HCT116 (cell line): Measurements from ENCODE around the gene APOL5. TPM values are rescaled to one million over a fixed set of nuclear protein-coding genes. Genes with fewer than 3 reads are reported as not detected.

Source experiments
- ATAC-seq: fragments of 200-7000 bp; cut with Tn5 transposase; 2 replicates; pipeline ENCODE4 v1.9.1; 2020; ENCODE audit warnings: mild to moderate bottlenecking, moderate library complexity
- BruUV-seq: library from RNA; stranded (reverse); fragments of 400-500 nt; replicated peaks from 2 replicates; lab custom pipeline; 2021; lab: Mats Ljungman, UMichigan
- CTCF ChIA-PET: fragments of 300-600 bp; sonication (Branson Sonifier 250); formaldehyde crosslinking; loops from one replicate; lab custom pipeline; 2021; ENCODE audit warnings: antibody characterized with exemption; lab: Charles Lee
- POLR2A ChIA-PET: fragments of 300-600, 350-600 bp; sonication (Branson Sonifier 250); formaldehyde crosslinking; loops from one replicate; lab custom pipeline; 2021; ENCODE audit warnings: antibody characterized with exemption; lab: Charles Lee
- RAD21 ChIA-PET, 2 experiments: fragments of 300-600 bp; sonication (Branson Sonifier 250); formaldehyde crosslinking; loops; one replicate each; lab custom pipeline; 2023; ENCODE audit warnings: low total read pairs in 2 of 2; ENCODE audit not compliant: uncharacterized antibody in 2 of 2, unreplicated experiment in 2 of 2, low non-redundant PET in 1 of 2; lab: Charles Lee
- DNase-seq: peaks from one replicate; pipeline ENCODE4 v3.0.0-alpha.2; 2010; ENCODE audit warnings: low read depth, low spot score
- H2AFZ ChIP-seq: fragments of 200-600 bp; shearing (Covaris generic), sonication (generic); 2 replicates; pipeline ENCODE4 v1.6.1; 2017; ENCODE audit warnings: low read depth, mixed run types, mixed read lengths, antibody characterized with exemption, low read length; ENCODE audit not compliant: poor library complexity, severe bottlenecking
- H3K27ac ChIP-seq: 2 replicates; pipeline ENCODE4 v1.5.1; 2012; ENCODE audit warnings: low read depth, low read length
- H3K27me3 ChIP-seq: fragments of 200-600 bp; sonication (generic); 2 replicates; pipeline ENCODE4 v1.6.1; 2016; ENCODE audit warnings: mixed run types, low read length, mixed read lengths; ENCODE audit not compliant: insufficient read depth
- H3K36me3 ChIP-seq, 2 experiments: fragments of 200-500 bp in 1 of 2; fragments of 200-600 bp in 1 of 2; sonication (Bioruptor generic) in 1 of 2; sonication (generic) in 1 of 2; 2 replicates each; pipeline versions ENCODE4 v1.5.1 to v1.6.1; 2014 to 2016; ENCODE audit warnings: low read length in 2 of 2, inconsistent platforms in 1 of 2, mixed read lengths in 1 of 2, mixed run types in 1 of 2; ENCODE audit not compliant: insufficient read depth in 2 of 2, control insufficient read depth in 1 of 2
- H3K4me1 ChIP-seq, 2 experiments: fragments of 200-600 bp in 1 of 2; sonication (generic) in 1 of 2; 2 replicates each; pipeline versions ENCODE4 v1.5.1 to v1.6.1; 2012 to 2017; ENCODE audit warnings: low read length in 2 of 2, inconsistent platforms in 1 of 2, mild to moderate bottlenecking in 1 of 2, mixed read lengths in 1 of 2, mixed run types in 1 of 2, moderate library complexity in 1 of 2; ENCODE audit not compliant: insufficient read depth in 2 of 2, control insufficient read depth in 1 of 2
- H3K4me2 ChIP-seq: fragments of 200-600 bp; sonication (generic); 2 replicates; pipeline ENCODE4 v1.6.1; 2017; ENCODE audit warnings: mixed run types, low read length, mixed read lengths
- H3K4me3 ChIP-seq, 2 experiments: fragments of 200-600 bp in 1 of 2; sonication (generic) in 1 of 2; replicated peaks in 1 of 2; 2 replicates each; pipeline ENCODE4 v1.5.1; 2011 to 2016; ENCODE audit warnings: low read length in 2 of 2, control low read depth in 1 of 2, low read depth in 1 of 2, mild to moderate bottlenecking in 1 of 2, mixed read lengths in 1 of 2, mixed run types in 1 of 2
- H3K79me2 ChIP-seq: fragments of 200-600 bp; sonication (generic); 2 replicates; pipeline ENCODE4 v1.6.1; 2017; ENCODE audit warnings: mild to moderate bottlenecking, mixed run types, low read length, moderate library complexity, mixed read lengths; ENCODE audit not compliant: insufficient read depth
- H3K9ac ChIP-seq: fragments of 200-600 bp; sonication (generic); 2 replicates; pipeline ENCODE4 v1.6.1; 2016; ENCODE audit warnings: low read length, mixed read lengths
- H3K9me2 ChIP-seq: fragments of 200-600 bp; sonication (generic), shearing (Covaris generic); 2 replicates; pipeline ENCODE4 v1.6.1; 2017; ENCODE audit warnings: mixed run types, mild to moderate bottlenecking, moderate library complexity; ENCODE audit not compliant: insufficient read depth
- H3K9me3 ChIP-seq, 2 experiments: fragments of 200-500 bp in 1 of 2; fragments of 200-600 bp in 1 of 2; sonication (Bioruptor generic) in 1 of 2; sonication (generic) in 1 of 2; 2 replicates each; pipeline ENCODE4 v1.6.1; 2014 to 2017; ENCODE audit warnings: low read length in 2 of 2, mixed read lengths in 2 of 2, inconsistent platforms in 1 of 2, low read depth in 1 of 2, mild to moderate bottlenecking in 1 of 2, mixed run types in 1 of 2, moderate library complexity in 1 of 2; ENCODE audit not compliant: control insufficient read depth in 1 of 2, insufficient read depth in 1 of 2
- H4K20me1 ChIP-seq: fragments of 200-600 bp; sonication (generic), shearing (Covaris generic); 2 replicates; pipeline ENCODE4 v1.6.1; 2017; ENCODE audit warnings: mixed run types, mild to moderate bottlenecking, moderate library complexity; ENCODE audit not compliant: insufficient read depth
- ATF3 ChIP-seq: IDR thresholded peaks from 2 replicates; pipeline ENCODE4 v1.6.1; 2012
- CEBPB ChIP-seq: IDR thresholded peaks from 2 replicates; pipeline ENCODE4 v1.6.1; 2012; ENCODE audit warnings: low read depth
- CTCF ChIP-seq, 3 experiments: fragments of 200-600 bp in 1 of 3; sonication (generic) in 1 of 3; IDR thresholded peaks in 2 of 3; conservative IDR thresholded peaks in 1 of 3; 2 replicates each; pipeline ENCODE4 v1.5.1; 2012 to 2017; ENCODE audit warnings: low read depth in 2 of 3, low read length in 2 of 3, antibody characterized with exemption in 1 of 3, borderline replicate concordance in 1 of 3, control low read depth in 1 of 3, mild to moderate bottlenecking in 1 of 3, mixed read lengths in 1 of 3, mixed run types in 1 of 3, moderate library complexity in 1 of 3; ENCODE audit not compliant: insufficient read depth in 1 of 3
- ELF1 ChIP-seq: IDR thresholded peaks from 2 replicates; pipeline ENCODE4 v1.6.1; 2012; ENCODE audit warnings: low read depth, borderline replicate concordance
- EZH2 ChIP-seq: fragments of 200-600 bp; sonication (generic); IDR thresholded peaks from 2 replicates; pipeline ENCODE4 v1.6.1; 2017; ENCODE audit warnings: antibody characterized with exemption, mixed run types
- FOSL1 ChIP-seq: IDR thresholded peaks from 2 replicates; pipeline ENCODE4 v1.6.1; 2012; ENCODE audit warnings: low read depth
- JUND ChIP-seq: IDR thresholded peaks from 2 replicates; pipeline ENCODE4 v1.6.1; 2012
- POLR2A ChIP-seq: IDR thresholded peaks from 2 replicates; pipeline ENCODE4 v1.7.0; 2011; ENCODE audit warnings: borderline replicate concordance; ENCODE audit not compliant: insufficient read depth, insufficient read length; ENCODE audit errors: extremely low read depth
- RAD21 ChIP-seq: IDR thresholded peaks from 2 replicates; pipeline ENCODE4 v1.6.1; 2012; ENCODE audit warnings: low read depth, mild to moderate bottlenecking
- TCF7L2 ChIP-seq: IDR thresholded peaks from 2 replicates; pipeline ENCODE4 v1.7.0; 2011; ENCODE audit warnings: borderline replicate concordance, inconsistent platforms; ENCODE audit not compliant: insufficient read depth, insufficient read length; ENCODE audit errors: extremely low read depth
- ZBTB33 ChIP-seq: IDR thresholded peaks from 2 replicates; pipeline ENCODE4 v1.6.1; 2011; ENCODE audit warnings: mild to moderate bottlenecking, low read length, moderate library complexity; ENCODE audit not compliant: insufficient replicate concordance; ENCODE audit errors: extremely low read depth
- ZFX ChIP-seq: fragments of 450-650 bp; IDR thresholded peaks from 2 replicates; pipeline ENCODE4 v1.6.1; 2017
- ZNF274 ChIP-seq: fragments of 200-500 bp; sonication (Bioruptor generic); IDR thresholded peaks from 2 replicates; pipeline ENCODE4 v1.6.1; 2014; ENCODE audit warnings: mild to moderate bottlenecking, low read depth, low read length, inconsistent platforms
- intact Hi-C: fragments of 100-400 bp; cut with micrococcal nuclease; formaldehyde crosslinking; loops from 2 replicates; pipeline ENCODE4 v1.10.0; 2022
- total RNA-seq: library from RNA; stranded (reverse); gene quantifications from one replicate; pipeline ENCODE4 v1.2.1, GENCODE V29; 2021; ENCODE audit not compliant: unreplicated experiment

Gene APOL5
- total RNA-seq, 1 experiment from 2014 or later, result not detected

- H3K36me3 ChIP-seq, result no peaks in the 10 kb centered on the region
- BruUV-seq, result no TSS peak
- POLR2A ChIA-PET, result no interaction called here
- no peaks in the 10 kb centered on the region for H4K20me1 ChIP-seq
- no peaks in the 10 kb centered on the region for H3K27me3 ChIP-seq
- no peak overlapping the region for H3K9ac ChIP-seq
- CTCF ChIA-PET, result interaction anchor here (1.0 kb wide), 1 partner anchor 388 kb away, joined by 3 read pairs; no protein-coding TSS in a partner anchor
- ATAC-seq (no peak), DNase-seq (no peak)
- H3K4me2 ChIP-seq, result no peak overlapping the region
- no peaks in the 10 kb centered on the region for H3K9me2 ChIP-seq
- H3K79me2 ChIP-seq, result no peaks in the 10 kb centered on the region
- H2AFZ ChIP-seq, result no peak overlapping the region
- no peak overlapping the region for H3K4me3 ChIP-seq
- RAD21 ChIA-PET, result no interaction called here
- H3K4me1 ChIP-seq, result no peaks in the 10 kb centered on the region
- H3K27ac ChIP-seq, result no peak overlapping the region
- TF ChIP-seq ELF1 (no peak), CTCF (IDR thresholded peaks at IDR 0.05 in 2 of 3, conservative IDR thresholded peaks at IDR 0.05 in 1 of 3; ENCODE audit: borderline replicate concordance in 1 of 3, insufficient read depth in 1 of 3, low read depth in 2 of 3, low read length in 2 of 3) (no peak)
- H3K9me3 ChIP-seq, result no peaks in the 10 kb centered on the region; a peak in 1 of 4 replicates
- intact Hi-C loops, result no loop called here
Measured at GRCh38 chr22:35677460-35678187, 40.0 kb upstream of the APOL5 start.

GRCh38 chr22:35678836-35679235 lies 38.8 kb upstream of the APOL5 start:
- DNase-seq (no peak), ATAC-seq (no peak)
- Histone ChIP-seq H3K27ac (no peak overlapping the region), H3K9me2 (no peaks in the 10 kb centered on the region), H3K9me3 (no peaks in the 10 kb centered on the region; a peak in 1 of 4 replicates), H3K4me2 (no peak overlapping the region), H3K36me3 (no peaks in the 10 kb centered on the region), H2AFZ (no peak overlapping the region), H3K79me2 (no peaks in the 10 kb centered on the region), H3K27me3 (no peaks in the 10 kb centered on the region), H3K4me3 (no peak overlapping the region), H3K9ac (no peak overlapping the region), H3K4me1 (no peaks in the 10 kb centered on the region), H4K20me1 (no peaks in the 10 kb centered on the region)
- intact Hi-C loops, result no loop called here
- ChIA-PET CTCF (interaction anchor here (1.0 kb wide), 1 partner anchor 387 kb away, joined by 3 read pairs; no protein-coding TSS in a partner anchor), POLR2A (no interaction called here), RAD21 (no interaction called here)
- BruUV-seq, result no TSS peak
- TF ChIP-seq ZFX, result no peak
- no peak for TF ChIP-seq TCF7L2
- TF ChIP-seq ZNF274, result no peak
- TF ChIP-seq EZH2, result no peak
- TF ChIP-seq JUND, result no peak
- no peak for TF ChIP-seq ZBTB33
- no peak for TF ChIP-seq CEBPB
- TF ChIP-seq POLR2A, result no peak
- no peak for TF ChIP-seq ATF3
- TF ChIP-seq FOSL1, result no peak; the same call in 1 of the 2 replicates
- TF ChIP-seq RAD21, result no peak
